ENCODE measurements around the gene CRIP1.

Gene CRIP1

GRCh38 chr14:105469456-105470349, 17.0 kb upstream of the CRIP1 start:
- no peak overlapping the region for H2AFZ ChIP-seq (ENCODE audit: low read length)
- no peaks in the 10 kb centered on the region for H3K27me3 ChIP-seq (replicated peaks; ENCODE audit: insufficient read depth, low read length)
- no peak overlapping the region for H3K4me2 ChIP-seq (ENCODE audit: low read depth, low read length)
- no peaks in the 10 kb centered on the region for H4K20me1 ChIP-seq (ENCODE audit: insufficient read depth, low read length)
- H3K9me3 ChIP-seq (replicated peaks; ENCODE audit: insufficient read depth, low read length) = no peaks in the 10 kb centered on the region
- no peaks in the 10 kb centered on the region for H3K9me2 ChIP-seq (replicated peaks; ENCODE audit: insufficient read depth, low read length)
- H3F3A ChIP-seq (ENCODE audit: insufficient read depth, low read length) = no peaks in the 10 kb centered on the region
- no peak overlapping the region for H3K27ac ChIP-seq (ENCODE audit: low read length)
- DNase-seq = no peak
- TF ChIP-seq EZH2 (optimal IDR thresholded peaks at IDR 0.05; ENCODE audit: low read depth, low read length) (no peak), EZH2phosphoT487 (IDR thresholded peaks at IDR 0.05; ENCODE audit: low read length) (no peak), CTCF (IDR thresholded peaks at IDR 0.05; ENCODE audit: low read length) (no peak)
- H3K4me1 ChIP-seq (ENCODE audit: low read length) = no peaks in the 10 kb centered on the region
- no peaks in the 10 kb centered on the region for H3K79me2 ChIP-seq (ENCODE audit: low read length)
- H3K4me3 ChIP-seq (ENCODE audit: low read length) = no peak overlapping the region
- no peak overlapping the region for H3K9ac ChIP-seq (ENCODE audit: low read length)
- no peaks in the 10 kb centered on the region for H3K36me3 ChIP-seq (replicated peaks; ENCODE audit: insufficient read depth, low read length)

GRCh38 chr14:105470350-105471296, 16.1 kb upstream of the CRIP1 start:
- Histone ChIP-seq H3K4me3 (ENCODE audit: low read length) (no peak overlapping the region), H3K9me3 (replicated peaks; ENCODE audit: insufficient read depth, low read length) (no peaks in the 10 kb centered on the region), H3F3A (ENCODE audit: insufficient read depth, low read length) (no peaks in the 10 kb centered on the region), H3K9ac (ENCODE audit: low read length) (no peak overlapping the region), H3K4me1 (ENCODE audit: low read length) (no peaks in the 10 kb centered on the region), H3K79me2 (ENCODE audit: low read length) (no peaks in the 10 kb centered on the region), H3K27me3 (replicated peaks; ENCODE audit: insufficient read depth, low read length) (peaks cover 7% of the 10 kb centered on the region), H4K20me1 (ENCODE audit: insufficient read depth, low read length) (no peaks in the 10 kb centered on the region), H3K9me2 (replicated peaks; ENCODE audit: insufficient read depth, low read length) (no peaks in the 10 kb centered on the region), H3K27ac (ENCODE audit: low read length) (no peak overlapping the region), H3K36me3 (replicated peaks; ENCODE audit: insufficient read depth, low read length) (no peaks in the 10 kb centered on the region), H3K4me2 (ENCODE audit: low read depth, low read length) (no peak overlapping the region), H2AFZ (ENCODE audit: low read length) (no peak overlapping the region)
- no peak for DNase-seq
- TF ChIP-seq CTCF (IDR thresholded peaks at IDR 0.05; ENCODE audit: low read length) (no peak), EZH2phosphoT487 (IDR thresholded peaks at IDR 0.05; ENCODE audit: low read length) (no peak), EZH2 (optimal IDR thresholded peaks at IDR 0.05; ENCODE audit: low read depth, low read length) (no peak)

- Histone ChIP-seq H3K4me1 (ENCODE audit: low read length) (no peaks in the 10 kb centered on the region), H3K27ac (ENCODE audit: low read length) (no peak overlapping the region), H3F3A (ENCODE audit: insufficient read depth, low read length) (no peaks in the 10 kb centered on the region), H3K9me2 (replicated peaks; ENCODE audit: insufficient read depth, low read length) (no peaks in the 10 kb centered on the region), H4K20me1 (ENCODE audit: insufficient read depth, low read length) (no peaks in the 10 kb centered on the region), H3K9ac (ENCODE audit: low read length) (no peak overlapping the region), H3K4me3 (ENCODE audit: low read length) (no peak overlapping the region), H3K4me2 (ENCODE audit: low read depth, low read length) (no peak overlapping the region), H3K36me3 (replicated peaks; ENCODE audit: insufficient read depth, low read length) (no peaks in the 10 kb centered on the region), H3K9me3 (replicated peaks; ENCODE audit: insufficient read depth, low read length) (no peaks in the 10 kb centered on the region), H2AFZ (ENCODE audit: low read length) (no peak overlapping the region), H3K27me3 (replicated peaks; ENCODE audit: insufficient read depth, low read length) (peaks cover 15% of the 10 kb centered on the region), H3K79me2 (ENCODE audit: low read length) (no peaks in the 10 kb centered on the region)
- DNase-seq = no peak
- TF ChIP-seq EZH2phosphoT487 (IDR thresholded peaks at IDR 0.05; ENCODE audit: low read length) (no peak), CTCF (IDR thresholded peaks at IDR 0.05; ENCODE audit: low read length) (no peak), EZH2 (optimal IDR thresholded peaks at IDR 0.05; ENCODE audit: low read depth, low read length) (no peak)
These were observed 15.3 kb upstream of the CRIP1 start for GRCh38 chr14:105471297-105471821.

Data from MM.1S (cell line).